Central memory CD8-positive, alpha-beta T cell (primary cell): Measurements from ENCODE around the gene TPD52L1.

ENCODE experiments used
- ATAC-seq: fragments of 150-1000 bp; cut with Tn5 transposase; replicated peaks from 2 replicates; pipeline ENCODE4 v1.10.0; 2022; ENCODE audit warnings: mild to moderate bottlenecking, moderate FRiP score, moderate number of reproducible peaks; ENCODE audit not compliant: poor library complexity, severe bottlenecking; ENCODE audit errors: extremely low read depth
- DNase-seq, 2 donors: peaks; one replicate each; pipeline ENCODE4 v3.0.0; 2021; ENCODE audit warnings: low spot score in 2 of 2
- H3K27ac Mint-ChIP-seq: one replicate; pipeline ENCODE4 v1.8.0; 2022; ENCODE audit warnings: low read depth, mild to moderate bottlenecking, moderate library complexity, mixed read lengths
- H3K27me3 Mint-ChIP-seq: one replicate; pipeline ENCODE4 v1.8.0; 2022; ENCODE audit warnings: mixed read lengths
- H3K36me3 Mint-ChIP-seq: one replicate; pipeline ENCODE4 v1.8.0; 2022; ENCODE audit warnings: mild to moderate bottlenecking, moderate library complexity, mixed read lengths; ENCODE audit not compliant: insufficient read depth
- H3K4me1 Mint-ChIP-seq: one replicate; pipeline ENCODE4 v1.8.0; 2022; ENCODE audit warnings: mixed read lengths
- H3K4me3 Mint-ChIP-seq: one replicate; pipeline ENCODE4 v1.8.0; 2022; ENCODE audit warnings: mild to moderate bottlenecking, moderate library complexity, mixed read lengths
- H3K9me3 Mint-ChIP-seq: one replicate; pipeline ENCODE4 v1.8.0; 2022; ENCODE audit warnings: mixed read lengths

TPD52L1 gene

DNA sequence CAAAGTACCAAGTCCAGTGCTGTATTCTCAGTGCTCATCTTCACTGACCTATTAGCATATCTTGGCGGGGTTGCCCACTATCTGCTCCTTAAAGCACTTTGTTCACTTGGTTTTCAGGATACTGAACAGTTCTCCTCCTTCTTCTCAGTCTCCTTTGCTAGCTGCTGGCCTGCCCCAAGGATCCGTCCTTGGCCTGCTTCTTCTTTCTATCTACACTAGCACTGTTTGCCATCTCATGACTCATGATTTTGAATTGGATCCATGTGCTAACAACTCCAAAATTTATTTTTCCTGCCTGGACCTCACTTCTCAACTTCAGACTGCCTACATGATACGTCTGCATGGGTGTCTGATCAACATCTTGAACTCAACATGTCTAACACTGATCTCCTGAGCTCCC, 15.5 kb downstream of the TPD52L1 start:
- ATAC-seq (no peak), DNase-seq (no peak)
- Mint-ChIP-seq H3K36me3 (peaks cover 2% of the 10 kb centered on the region), H3K4me3 (no peak overlapping the region), H3K9me3 (no peaks in the 10 kb centered on the region), H3K27me3 (peaks cover 43% of the 10 kb centered on the region), H3K27ac (no peak overlapping the region), H3K4me1 (no peaks in the 10 kb centered on the region)

DNA sequence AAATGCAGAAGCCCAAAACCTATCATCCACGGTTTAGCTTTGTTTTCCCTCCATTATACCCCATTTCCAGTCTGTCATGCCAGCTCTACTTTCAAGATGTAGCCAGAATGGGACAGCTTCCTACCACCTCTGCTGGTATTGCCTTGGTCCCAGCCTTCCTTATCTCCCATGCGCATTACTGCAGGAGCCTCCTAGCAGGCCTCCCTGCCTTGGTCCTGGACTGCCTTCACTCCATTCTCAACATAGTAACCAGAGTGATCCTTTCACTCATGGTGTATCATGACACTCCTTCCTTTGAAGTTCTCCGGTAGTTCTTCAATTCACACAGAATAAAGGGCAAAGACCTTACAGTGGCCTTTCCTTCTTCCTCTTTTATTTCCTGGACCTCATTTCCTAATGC, 15.9 kb downstream of the TPD52L1 start:
- no peaks in the 10 kb centered on the region for H3K4me1 Mint-ChIP-seq
- no peak overlapping the region for H3K4me3 Mint-ChIP-seq
- DNase-seq = no peak
- peaks cover 2% of the 10 kb centered on the region for H3K36me3 Mint-ChIP-seq
- H3K27ac Mint-ChIP-seq = no peak overlapping the region
- peaks cover 43% of the 10 kb centered on the region for H3K27me3 Mint-ChIP-seq
- no peak for ATAC-seq
- no peaks in the 10 kb centered on the region for H3K9me3 Mint-ChIP-seq

DNA sequence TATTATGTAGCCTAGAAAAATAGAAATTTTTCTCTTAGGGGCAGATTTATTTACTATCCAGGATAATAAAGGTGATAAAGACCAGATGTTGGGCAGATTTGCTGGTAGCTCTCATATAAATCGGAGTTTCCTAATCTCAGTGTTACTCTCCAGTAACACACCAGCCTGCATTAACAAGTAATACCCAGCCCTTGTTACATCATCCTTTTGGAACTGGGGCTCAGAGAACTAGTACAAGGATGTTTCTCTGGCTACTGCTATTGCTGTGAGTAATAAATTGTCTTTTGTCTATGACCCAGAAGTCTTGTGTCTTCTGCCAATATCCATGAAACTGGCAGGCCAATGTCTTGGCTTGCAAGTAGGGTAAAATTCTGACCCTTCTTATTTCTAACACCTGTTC, 16.8 kb downstream of the TPD52L1 start:
- H3K27ac Mint-ChIP-seq = no peak overlapping the region
- no peaks in the 10 kb centered on the region for H3K9me3 Mint-ChIP-seq
- no peaks in the 10 kb centered on the region for H3K4me1 Mint-ChIP-seq
- H3K36me3 Mint-ChIP-seq = peaks cover 2% of the 10 kb centered on the region
- DNase-seq (no peak), ATAC-seq (no peak)
- H3K27me3 Mint-ChIP-seq = peaks cover 52% of the 10 kb centered on the region
- H3K4me3 Mint-ChIP-seq = no peak overlapping the region

DNA sequence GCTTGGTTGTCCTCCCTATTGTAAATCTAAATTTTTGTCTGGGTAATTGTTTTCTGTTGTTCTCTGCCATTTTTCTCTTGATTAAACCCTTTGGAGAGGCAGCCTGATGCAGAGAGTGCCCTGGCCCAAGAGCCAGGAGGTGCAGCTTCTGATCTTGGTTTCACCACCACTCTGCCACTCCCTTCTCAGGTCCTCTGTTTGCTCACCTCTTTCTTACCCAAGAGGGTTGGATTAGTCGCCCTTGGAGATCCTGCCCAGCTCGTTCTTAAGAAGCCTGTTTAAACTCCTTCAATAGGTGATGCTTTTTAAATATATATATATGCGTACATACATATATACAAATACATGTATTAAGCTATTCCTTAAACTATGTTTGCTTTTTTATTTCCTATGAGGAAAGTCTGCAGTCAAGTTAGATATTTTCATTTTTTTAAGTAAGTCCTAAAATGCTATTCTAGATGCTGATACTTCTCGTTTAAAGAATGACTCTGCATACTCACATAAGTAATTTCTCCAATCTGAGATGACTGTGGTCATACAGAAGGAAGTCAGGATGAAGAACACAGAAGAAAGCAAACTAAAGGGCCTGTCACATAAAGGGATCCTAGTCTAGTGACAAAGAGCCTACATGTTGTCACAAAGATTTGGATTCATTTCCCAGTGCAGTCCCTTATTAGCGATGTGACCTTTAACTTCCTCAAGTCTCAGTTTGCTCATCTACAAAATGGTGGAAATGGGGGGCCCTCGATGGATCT, 19.9 kb downstream of the TPD52L1 start:
- DNase-seq (no peak), ATAC-seq (no peak)
- H3K4me1 Mint-ChIP-seq = no peaks in the 10 kb centered on the region
- no peak overlapping the region for H3K4me3 Mint-ChIP-seq
- H3K9me3 Mint-ChIP-seq = no peaks in the 10 kb centered on the region
- peaks cover 2% of the 10 kb centered on the region for H3K36me3 Mint-ChIP-seq
- no peak overlapping the region for H3K27ac Mint-ChIP-seq
- peaks cover 74% of the 10 kb centered on the region for H3K27me3 Mint-ChIP-seq

DNA sequence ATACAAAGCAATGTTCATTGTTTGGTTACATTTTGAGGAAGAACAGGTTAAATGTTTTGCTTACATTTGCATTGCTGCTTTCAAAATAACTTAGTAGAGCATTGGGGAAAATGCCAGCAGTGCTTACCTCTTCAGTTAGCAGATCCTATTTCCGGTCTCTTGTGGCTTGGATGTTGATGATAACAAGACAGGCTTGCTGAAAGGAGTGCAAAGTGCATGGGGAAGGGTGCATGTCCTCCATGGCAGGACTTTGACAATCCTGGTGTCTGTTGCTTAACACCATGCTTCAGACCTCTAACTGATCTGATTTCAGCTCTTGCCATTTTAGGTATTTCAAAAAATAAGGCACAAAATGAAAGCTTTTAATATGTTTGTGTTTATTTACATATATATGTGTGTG, 21.1 kb downstream of the TPD52L1 start:
- peaks cover 72% of the 10 kb centered on the region for H3K27me3 Mint-ChIP-seq
- H3K4me3 Mint-ChIP-seq = no peak overlapping the region
- H3K4me1 Mint-ChIP-seq = no peaks in the 10 kb centered on the region
- no peak overlapping the region for H3K27ac Mint-ChIP-seq
- H3K36me3 Mint-ChIP-seq = peaks cover 2% of the 10 kb centered on the region
- no peak for ATAC-seq
- DNase-seq = no peak
- H3K9me3 Mint-ChIP-seq = no peaks in the 10 kb centered on the region

DNA sequence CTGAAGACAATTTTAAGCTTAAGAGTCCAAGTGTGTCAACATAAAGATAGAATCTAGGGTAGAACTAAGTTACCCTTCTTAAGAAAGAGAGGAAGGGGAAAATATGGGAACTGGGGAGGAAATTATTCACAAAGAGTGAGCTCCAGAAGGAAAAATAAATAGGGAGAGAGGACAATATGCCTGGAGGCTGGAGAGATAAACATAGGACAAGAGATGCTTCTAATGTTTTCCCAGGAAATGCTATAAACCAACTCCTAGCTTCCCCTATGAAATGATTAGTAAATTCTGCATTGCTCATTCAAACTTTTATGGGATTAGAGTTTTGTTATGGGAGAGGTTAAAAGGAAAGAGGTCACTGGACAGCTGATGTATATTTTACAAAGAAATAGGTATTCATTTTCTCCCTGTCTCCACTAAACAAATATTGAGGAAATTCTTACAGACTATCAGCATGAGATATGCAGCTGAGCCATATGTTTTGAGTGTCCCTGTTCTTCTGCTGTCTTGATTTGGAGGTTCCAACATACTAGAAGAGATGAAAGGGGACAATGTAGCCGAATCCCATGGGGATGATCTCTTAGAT, 22.0 kb downstream of the TPD52L1 start:
- H3K27me3 Mint-ChIP-seq = peaks cover 75% of the 10 kb centered on the region
- H3K36me3 Mint-ChIP-seq = peaks cover 2% of the 10 kb centered on the region
- no peaks in the 10 kb centered on the region for H3K4me1 Mint-ChIP-seq
- no peaks in the 10 kb centered on the region for H3K9me3 Mint-ChIP-seq
- DNase-seq (no peak), ATAC-seq (no peak)
- no peak overlapping the region for H3K4me3 Mint-ChIP-seq
- H3K27ac Mint-ChIP-seq = no peak overlapping the region

DNA sequence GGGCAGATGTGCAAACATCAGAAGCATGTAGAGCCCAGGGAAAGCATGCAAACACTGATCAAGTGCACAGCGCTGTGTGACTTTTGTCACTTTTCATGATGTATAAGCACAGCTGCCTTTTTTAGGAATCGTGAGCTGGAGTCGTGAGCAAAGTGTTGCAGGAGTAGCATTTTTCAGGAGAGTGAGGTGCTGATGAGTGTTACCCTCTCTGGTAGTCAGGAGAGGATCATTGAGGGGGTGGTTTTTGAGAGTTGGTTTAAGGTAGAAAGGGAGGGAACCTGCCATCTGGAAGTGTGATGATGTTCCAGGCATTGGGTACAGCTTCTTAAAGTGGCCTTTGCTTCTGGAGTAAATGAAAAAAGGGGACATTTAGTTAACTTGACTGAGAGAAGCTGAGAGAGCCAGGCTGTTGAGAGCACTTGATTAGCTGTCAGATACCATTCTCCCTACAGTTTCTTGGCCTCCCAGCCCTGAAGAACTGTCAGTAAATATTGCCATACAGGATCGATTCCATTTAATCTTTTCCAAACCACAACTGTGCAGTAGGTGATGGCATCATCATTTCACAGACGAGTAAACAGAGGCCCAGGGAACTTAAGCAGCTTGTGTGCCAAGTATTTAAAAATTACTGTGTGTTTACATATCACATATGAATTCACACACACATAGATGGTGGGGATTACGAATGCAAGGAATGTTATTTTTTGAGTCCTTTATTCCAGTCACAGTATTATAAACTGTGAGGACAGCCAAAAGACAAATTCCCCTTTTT, 28.9 kb downstream of the TPD52L1 start:
- Mint-ChIP-seq H3K4me3 (no peak overlapping the region), H3K27ac (no peak overlapping the region), H3K9me3 (no peaks in the 10 kb centered on the region), H3K27me3 (peaks cover 75% of the 10 kb centered on the region), H3K36me3 (no peaks in the 10 kb centered on the region), H3K4me1 (no peaks in the 10 kb centered on the region)
- DNase-seq (no peak), ATAC-seq (no peak)

DNA sequence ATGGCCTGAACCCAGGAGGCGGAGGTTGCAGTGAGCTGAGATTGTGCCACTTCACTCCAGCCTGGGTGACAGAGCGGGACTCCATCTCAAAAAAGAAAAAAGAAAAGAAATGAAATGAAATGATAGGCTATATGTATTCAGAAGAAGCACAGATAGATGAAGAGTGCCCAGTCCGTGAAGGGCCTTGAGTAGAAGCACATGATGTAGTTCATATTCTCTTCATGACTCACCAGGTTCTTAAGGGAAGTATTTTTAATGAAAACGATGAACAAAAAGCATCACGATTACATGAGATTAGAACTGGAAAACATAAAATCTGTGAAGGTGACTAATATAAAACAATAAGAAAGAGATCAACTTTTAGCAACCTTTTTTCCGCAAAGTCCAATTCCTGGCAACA, 29.8 kb downstream of the TPD52L1 start:
- no peak for DNase-seq
- Mint-ChIP-seq H3K27ac (no peak overlapping the region), H3K27me3 (peaks cover 73% of the 10 kb centered on the region)

DNA sequence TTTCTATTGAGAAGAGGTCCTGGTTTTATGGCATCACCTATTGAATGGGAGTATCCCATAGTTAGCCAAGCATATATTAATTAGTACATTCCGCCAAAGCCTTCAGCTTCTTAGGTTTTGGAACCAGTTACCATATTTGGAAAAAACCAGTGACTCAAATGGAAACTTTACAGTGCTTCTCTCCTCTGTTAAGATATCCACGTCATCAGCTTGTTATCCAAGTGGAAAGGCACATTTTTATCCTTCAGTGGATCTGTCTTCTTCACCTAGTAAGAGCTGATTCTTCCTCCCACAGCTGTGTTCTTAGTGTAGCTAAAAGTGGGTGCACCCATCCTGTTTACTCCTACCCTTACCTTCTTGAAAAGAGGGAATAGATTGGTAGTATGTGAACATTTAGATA, 34.5 kb downstream of the TPD52L1 start:
- Mint-ChIP-seq H3K27me3 (peaks cover 41% of the 10 kb centered on the region), H3K36me3 (no peaks in the 10 kb centered on the region), H3K27ac (no peak overlapping the region), H3K4me1 (peaks cover 5% of the 10 kb centered on the region), H3K9me3 (no peaks in the 10 kb centered on the region), H3K4me3 (no peak overlapping the region)
- no peak for ATAC-seq
- no peak for DNase-seq

More for the DNA sequence above, 29.8 kb downstream of the TPD52L1 start:
- no peak for ATAC-seq
- no peaks in the 10 kb centered on the region for H3K9me3 Mint-ChIP-seq
- no peaks in the 10 kb centered on the region for H3K36me3 Mint-ChIP-seq
- no peak overlapping the region for H3K4me3 Mint-ChIP-seq
- no peaks in the 10 kb centered on the region for H3K4me1 Mint-ChIP-seq

DNA sequence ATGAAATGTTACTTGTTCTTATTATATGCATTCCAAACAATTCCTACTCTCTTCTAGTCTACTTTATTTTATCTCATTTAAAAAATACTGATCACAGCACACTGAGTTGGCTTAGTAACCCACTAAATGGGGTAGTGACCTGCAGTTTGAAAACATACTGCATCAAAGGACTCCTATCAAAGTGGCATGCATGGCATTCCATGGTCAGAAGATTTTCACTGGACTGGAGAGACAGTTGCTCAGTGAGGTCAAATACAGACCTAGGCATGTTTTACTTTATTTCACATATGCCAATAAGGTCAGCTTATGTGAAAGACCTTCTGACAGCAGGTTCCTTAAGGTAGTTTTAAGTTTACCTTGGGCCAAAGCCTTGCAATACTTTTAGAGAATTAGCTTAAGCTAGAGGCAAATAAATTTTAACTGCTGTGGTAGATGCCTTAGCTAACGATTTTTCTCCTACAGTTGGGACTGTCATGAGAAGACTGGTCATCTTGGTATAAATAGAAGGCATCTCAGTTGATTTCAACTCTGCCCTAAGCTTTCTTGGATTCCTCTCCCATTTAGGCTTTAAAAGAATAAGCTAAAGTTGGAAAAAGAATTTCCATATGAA, 35.1 kb downstream of the TPD52L1 start:
- H3K27me3 Mint-ChIP-seq = peaks cover 34% of the 10 kb centered on the region
- H3K4me1 Mint-ChIP-seq = peaks cover 5% of the 10 kb centered on the region
- no peak overlapping the region for H3K27ac Mint-ChIP-seq
- ATAC-seq (no peak), DNase-seq (no peak)
- no peaks in the 10 kb centered on the region for H3K9me3 Mint-ChIP-seq
- no peaks in the 10 kb centered on the region for H3K36me3 Mint-ChIP-seq
- H3K4me3 Mint-ChIP-seq = no peak overlapping the region

DNA sequence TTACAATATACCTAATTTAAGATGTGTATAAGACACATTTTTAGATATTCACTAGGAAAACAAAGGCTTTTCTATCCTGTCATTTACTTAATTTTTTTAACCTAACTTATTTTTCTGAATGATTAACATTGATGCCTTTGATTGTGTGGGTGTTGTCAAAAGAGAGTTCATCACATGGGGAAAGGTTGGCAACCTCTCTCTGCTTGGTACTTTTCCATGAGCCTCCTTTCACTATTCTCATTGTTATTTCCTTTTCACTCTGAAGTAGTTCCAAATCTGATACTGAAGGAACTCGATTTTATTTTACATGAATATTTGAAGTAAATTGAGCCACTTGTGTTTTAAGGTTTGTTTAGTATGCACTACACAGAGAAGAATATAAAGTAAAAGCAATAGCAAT, 35.9 kb downstream of the TPD52L1 start:
- H3K36me3 Mint-ChIP-seq = no peaks in the 10 kb centered on the region
- H3K9me3 Mint-ChIP-seq = no peaks in the 10 kb centered on the region
- no peak overlapping the region for H3K27ac Mint-ChIP-seq
- DNase-seq (no peak), ATAC-seq (no peak)
- H3K27me3 Mint-ChIP-seq = peaks cover 26% of the 10 kb centered on the region
- H3K4me1 Mint-ChIP-seq = peaks cover 5% of the 10 kb centered on the region
- no peak overlapping the region for H3K4me3 Mint-ChIP-seq

DNA sequence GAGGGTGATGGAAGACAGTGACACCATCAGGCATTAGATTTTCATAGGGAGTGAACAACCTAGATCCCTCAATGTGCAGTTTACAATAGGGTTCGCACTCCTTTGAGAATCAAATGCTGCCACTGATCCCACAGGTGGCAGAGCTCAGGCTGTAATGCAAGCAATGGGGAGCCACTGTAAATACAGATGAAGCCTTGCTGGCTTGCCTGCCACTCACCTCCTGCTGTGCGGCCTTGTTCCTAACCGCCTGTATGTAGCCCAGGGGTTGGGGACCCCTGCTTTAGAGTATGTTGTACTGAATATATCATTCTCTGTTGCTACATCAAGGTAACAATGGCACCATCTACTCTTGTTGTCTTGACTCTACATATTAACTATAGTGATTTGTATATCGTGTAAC, 37.1 kb downstream of the TPD52L1 start:
- Mint-ChIP-seq H3K4me3 (no peak overlapping the region), H3K4me1 (peaks cover 5% of the 10 kb centered on the region), H3K9me3 (no peaks in the 10 kb centered on the region), H3K27me3 (peaks cover 14% of the 10 kb centered on the region), H3K36me3 (no peaks in the 10 kb centered on the region), H3K27ac (no peak overlapping the region)
- ATAC-seq (no peak), DNase-seq (no peak)
